Brain pericyte (primary cell): ENCODE measurements around the gene SCGB1A1.

Experiments
- DNase-seq: peaks from one replicate; pipeline ENCODE4 v3.0.0-alpha.2; 2012; ENCODE audit warnings: low read depth, low spot score

SCGB1A1 gene

GRCh38 chr11:62420882-62421281 is 2.0 kb downstream of the SCGB1A1 start:
- no peak for DNase-seq

GRCh38 chr11:62421996-62422395 is 3.2 kb downstream of the SCGB1A1 start:
- no peak for DNase-seq

DNA sequence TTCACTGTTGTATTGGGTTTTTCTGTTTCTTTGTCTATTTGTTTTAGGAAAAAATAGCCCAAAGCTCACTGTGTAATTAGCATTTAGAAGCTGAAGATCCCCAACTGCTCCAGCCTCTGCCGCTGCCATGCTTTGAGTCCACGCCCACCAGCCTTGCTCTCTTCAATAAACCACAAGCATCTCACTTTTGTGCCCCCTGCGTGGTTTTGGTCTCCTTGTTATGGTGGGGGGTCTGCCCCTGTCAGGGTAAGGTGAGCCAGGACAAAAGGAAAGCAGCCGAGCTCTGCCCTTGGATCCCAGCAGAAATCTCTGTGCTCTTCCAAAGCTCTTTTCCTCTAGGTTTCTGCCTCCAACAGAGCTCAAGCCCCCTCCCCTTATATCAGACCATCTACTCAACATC is 4.2 kb downstream of the SCGB1A1 start:
- no peak for DNase-seq

- DNase-seq: no peak
Measured at GRCh38 chr11:62427630-62428233, 8.9 kb downstream of the SCGB1A1 start.

DNA sequence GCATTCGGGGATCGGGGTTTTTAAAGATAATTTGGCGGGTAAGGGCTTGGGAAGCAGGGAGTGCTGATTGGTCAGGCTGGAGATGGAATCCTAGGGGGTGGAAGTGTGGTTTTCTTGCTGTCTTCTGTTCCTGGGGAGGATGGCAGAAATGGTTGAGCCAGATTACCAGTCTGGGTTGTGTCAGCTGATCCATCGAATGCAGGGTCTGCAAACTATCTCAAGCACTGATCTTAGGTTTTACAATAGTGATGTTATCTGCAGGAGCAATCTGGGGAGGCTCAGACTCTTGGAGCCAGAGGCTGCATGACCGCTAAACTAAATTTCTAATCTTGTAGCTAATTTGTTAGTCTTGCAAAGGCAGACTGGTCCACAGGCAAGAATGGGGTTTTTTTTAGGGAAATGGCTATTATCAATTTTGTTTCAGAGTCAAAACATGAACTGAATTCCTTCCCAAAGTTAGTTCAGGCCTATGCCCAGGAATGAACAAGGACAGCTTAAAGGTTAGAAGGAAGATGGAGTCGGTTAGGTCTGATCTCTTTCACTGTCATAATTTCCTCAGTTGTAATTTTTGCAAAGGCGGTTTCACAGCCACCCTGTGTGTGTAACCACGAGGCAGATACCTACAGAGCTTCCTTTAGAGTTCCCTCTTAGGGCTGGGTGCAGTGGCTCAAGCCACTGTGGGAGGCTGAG is 10.2 kb downstream of the SCGB1A1 start:
- no peak for DNase-seq

- no peak for DNase-seq
Measured at GRCh38 chr11:62430425-62430824, 11.6 kb downstream of the SCGB1A1 start.

DNA sequence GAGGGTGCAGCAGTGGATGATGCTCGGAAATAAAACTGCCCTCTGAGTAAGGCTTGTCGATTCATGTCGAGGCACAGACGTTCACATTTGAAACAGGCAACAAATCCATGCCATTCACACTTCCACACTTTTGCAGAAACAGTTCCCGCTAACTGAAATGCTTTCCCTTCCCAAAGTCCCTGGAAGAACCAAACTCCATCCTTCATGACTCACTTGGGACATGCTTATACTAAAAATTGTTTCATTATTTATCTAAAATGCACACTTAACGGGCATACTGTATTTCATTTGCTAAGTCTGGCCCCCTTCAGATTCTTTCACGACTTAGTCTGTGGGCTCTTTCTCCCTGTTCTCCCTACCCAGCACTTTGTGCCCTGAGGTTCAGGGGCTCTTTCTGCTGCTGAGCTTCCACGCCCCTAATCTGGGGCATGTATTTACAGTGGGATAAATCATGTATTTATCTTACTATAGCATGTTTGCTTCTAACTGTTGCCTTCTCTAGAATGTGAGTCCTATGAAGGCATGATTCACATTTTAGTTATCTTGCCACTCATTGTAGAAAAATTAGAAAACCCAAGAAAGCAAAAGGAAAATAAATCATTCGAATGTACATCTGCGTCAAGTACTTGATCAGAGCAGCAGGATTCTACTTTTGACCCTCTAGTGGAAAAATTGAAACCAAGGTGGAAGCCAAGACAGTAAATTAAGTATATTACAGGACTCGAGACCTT is 12.5 kb downstream of the SCGB1A1 start:
- no peak for DNase-seq

DNA sequence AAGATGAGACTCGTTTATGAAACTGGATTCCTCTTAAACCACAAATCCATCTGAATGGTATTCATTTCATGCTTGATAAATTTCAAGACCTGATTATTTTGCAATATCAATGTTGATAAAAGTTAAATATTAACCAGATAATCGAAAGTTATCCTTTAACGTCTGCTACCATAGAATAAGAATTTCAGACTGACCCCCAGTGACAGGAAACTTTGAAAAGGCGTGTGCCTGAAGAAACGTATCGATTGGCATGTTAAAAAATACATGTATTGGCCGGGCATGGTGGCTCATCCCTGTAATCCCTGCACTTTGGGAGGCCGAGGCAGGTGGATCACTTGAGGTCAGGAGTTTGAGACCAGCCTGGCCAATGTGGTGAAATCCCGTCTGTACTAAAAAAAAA is 13.9 kb downstream of the SCGB1A1 start:
- no peak for DNase-seq

GRCh38 chr11:62433141-62433903 is 14.5 kb downstream of the SCGB1A1 start:
- no peak for DNase-seq

DNA sequence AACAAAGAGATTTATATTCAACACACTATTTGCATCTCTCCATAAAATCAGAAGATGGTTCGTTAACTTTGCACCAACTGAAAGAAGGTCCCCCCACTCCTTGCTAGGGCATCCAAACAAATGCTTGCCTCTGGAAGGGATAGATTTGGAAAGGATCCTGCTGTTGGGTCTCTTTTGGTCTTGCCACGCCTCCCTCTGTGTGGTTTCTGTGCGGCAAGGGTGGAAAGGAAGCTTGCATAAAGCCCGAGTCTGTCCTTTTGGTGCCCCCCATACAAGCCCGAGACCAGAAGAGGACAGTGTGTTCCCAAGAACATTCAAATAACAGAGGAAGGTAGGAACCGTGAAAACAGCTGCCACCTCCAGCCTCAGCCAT is 15.1 kb downstream of the SCGB1A1 start:
- no peak for DNase-seq

DNA sequence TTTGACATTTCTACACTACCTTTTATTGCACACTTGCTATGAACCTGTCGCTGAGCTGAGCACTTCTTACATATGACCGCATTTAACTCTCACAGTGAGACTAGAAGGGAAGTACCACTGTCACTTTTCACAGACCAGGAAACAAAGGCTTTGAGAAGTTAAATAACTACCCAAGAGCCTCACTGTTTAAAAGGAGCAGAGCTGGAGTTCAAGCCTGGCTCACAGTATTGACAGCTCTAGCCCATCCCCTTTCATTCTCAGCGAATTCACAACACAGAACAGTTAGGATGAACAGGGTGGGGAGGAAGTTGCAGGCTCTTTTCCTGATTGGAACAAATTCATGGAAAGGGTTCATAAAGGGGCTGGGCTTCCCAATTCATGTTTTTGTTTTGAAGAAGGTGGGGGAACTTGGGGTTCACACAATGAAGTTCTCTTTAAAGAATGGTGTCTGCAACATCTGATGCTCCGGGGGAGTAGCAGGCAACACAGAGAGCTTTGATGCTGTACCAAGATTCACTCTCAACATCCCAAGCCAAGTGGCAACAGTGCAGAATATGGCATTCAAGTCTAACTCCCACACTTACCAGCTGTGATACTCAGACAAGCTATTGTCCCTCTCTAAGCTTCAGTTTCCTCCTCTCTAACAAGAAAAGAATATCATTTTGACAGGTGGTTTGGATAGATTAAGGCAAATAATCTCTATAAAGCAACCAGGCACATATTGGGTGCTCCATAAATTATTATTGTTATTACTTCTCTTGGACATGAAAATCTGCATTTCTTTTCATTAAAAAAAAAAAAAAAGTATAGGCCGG is 17.2 kb downstream of the SCGB1A1 start:
- no peak for DNase-seq

DNA sequence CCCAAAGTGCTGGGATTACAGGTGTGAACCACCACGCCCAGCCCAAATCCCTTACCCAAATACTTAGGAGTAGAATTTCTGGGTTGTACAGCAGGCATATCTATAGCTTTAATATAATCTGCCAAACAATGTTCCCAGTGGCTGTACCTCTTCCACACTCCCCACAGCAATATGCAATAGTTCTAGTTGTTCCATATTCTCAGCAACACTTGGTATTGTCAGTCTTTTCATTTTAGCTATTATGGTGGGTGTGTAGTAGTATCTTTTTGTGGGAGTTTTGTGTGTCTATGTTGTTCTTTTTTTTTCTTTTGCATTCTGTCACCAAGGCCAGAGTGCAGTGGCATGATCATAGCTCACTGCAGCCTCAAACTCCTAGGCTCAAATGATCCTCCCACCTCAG is 18.8 kb downstream of the SCGB1A1 start:
- DNase-seq: no peak

GRCh38 chr11:62438641-62439040 is 19.8 kb downstream of the SCGB1A1 start:
- DNase-seq: no peak

- DNase-seq: no peak
Measured at GRCh38 chr11:62439785-62440602, 21.2 kb downstream of the SCGB1A1 start.

GRCh38 chr11:62443390-62444235 is 24.8 kb downstream of the SCGB1A1 start:
- no peak for DNase-seq

GRCh38 chr11:62444236-62444833 is 25.5 kb downstream of the SCGB1A1 start:
- peak; percentile 70 for DNase-seq

- DNase-seq: no peak
Measured at GRCh38 chr11:62444835-62445234, 26.0 kb downstream of the SCGB1A1 start.

- peak; percentile 46 for DNase-seq
Measured at GRCh38 chr11:62445314-62445740, 26.5 kb downstream of the SCGB1A1 start.

DNA sequence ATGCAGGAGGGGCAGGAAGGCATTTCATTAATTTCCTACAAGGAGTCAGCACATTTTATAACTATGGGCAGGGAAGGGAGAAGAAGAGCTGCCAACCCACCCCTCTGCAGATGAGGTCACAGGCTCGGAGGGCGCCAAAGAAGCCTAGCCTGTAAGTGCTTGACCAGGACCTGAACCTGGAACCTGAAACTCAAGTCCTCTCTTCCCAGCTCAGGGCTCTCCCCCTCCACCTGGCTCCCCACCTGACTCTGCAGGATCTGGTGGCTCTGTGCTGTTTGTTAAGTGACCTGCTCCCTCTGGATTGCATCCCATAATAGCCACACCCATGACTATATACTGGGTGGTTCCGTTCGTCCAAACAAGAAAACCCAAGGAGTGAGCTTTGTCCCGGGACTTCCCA is 27.3 kb downstream of the SCGB1A1 start:
- no peak for DNase-seq
